Measurements from ENCODE around the gene ADA.

Gene ADA

GRCh38 chr20:44630297-44630696 lies 21.2 kb downstream of the ADA start:
- Histone ChIP-seq H3K9ac (ENCODE audit: low read depth, low read length) (no peak overlapping the region), H3K4me1 (ENCODE audit: insufficient read depth, low read length) (no peaks in the 10 kb centered on the region), H3K9me3 (ENCODE audit: control insufficient read depth, insufficient read depth, low read length) (no peaks in the 10 kb centered on the region), H3K36me3 (ENCODE audit: insufficient read depth, low read length) (no peaks in the 10 kb centered on the region)

GRCh38 chr20:44629542-44629941 lies 22.0 kb downstream of the ADA start:
- no peaks in the 10 kb centered on the region for H3K36me3 ChIP-seq (ENCODE audit: insufficient read depth, low read length)
- H3K4me1 ChIP-seq (ENCODE audit: insufficient read depth, low read length) = no peaks in the 10 kb centered on the region
- no peaks in the 10 kb centered on the region for H3K9me3 ChIP-seq (ENCODE audit: control insufficient read depth, insufficient read depth, low read length)
- H3K9ac ChIP-seq (ENCODE audit: low read depth, low read length) = no peak overlapping the region

DNA sequence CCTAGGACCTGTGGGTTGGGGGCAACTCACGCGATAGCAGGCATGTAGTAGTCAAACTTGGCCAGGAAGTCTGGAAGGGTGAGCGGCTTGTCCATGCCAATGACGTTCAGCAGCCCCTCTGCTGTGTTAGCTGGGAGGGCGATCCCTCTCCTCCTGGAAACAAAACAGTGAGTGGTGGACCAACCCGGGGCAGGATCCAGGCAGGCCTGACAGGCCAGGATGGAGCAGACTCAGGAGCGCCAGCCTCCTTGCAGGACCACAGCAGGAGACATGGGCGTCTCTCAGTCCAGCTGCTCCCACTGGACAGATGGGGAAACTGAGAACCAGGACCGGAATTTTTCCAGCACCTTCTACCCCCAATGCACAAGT lies 22.5 kb downstream of the ADA start:
- Histone ChIP-seq H3K9me3 (ENCODE audit: control insufficient read depth, insufficient read depth, low read length) (no peaks in the 10 kb centered on the region; the same call in 1 of the 2 replicates), H3K4me1 (ENCODE audit: insufficient read depth, low read length) (no peaks in the 10 kb centered on the region), H3K9ac (ENCODE audit: low read depth, low read length) (no peak overlapping the region), H3K36me3 (ENCODE audit: insufficient read depth, low read length) (no peaks in the 10 kb centered on the region)

DNA sequence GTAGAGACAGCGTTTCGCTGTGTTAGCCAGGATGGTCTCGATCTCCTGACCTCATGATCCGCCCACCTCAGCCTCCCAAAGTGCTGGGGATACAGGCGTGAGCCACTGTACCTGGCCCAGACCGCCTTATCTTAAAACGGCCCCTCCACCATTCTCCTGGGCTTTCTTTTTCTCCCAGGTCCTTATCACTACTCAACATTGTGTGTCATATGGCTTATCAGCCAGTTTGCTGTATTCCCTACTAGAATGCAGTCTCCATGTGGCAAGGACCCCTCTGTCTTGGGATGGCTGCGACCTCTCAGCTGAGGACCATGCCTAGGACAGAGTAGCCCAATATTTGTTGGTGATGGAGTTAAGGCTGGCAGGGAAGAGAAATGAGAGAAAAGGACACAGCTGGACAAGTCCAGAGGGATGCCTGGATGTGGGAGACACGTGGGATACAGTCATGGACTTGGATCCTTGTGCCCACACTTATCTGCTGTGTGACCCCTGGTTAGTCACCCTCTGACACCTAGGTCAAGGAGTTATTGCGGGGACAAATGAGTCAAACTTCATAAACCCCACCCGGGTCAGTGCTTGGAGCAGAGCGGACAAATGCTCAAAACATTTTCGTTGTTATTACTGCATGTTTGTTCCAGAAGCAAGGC lies 24.0 kb downstream of the ADA start:
- Histone ChIP-seq H3K36me3 (ENCODE audit: insufficient read depth, low read length) (peaks cover 5% of the 10 kb centered on the region), H3K9me3 (ENCODE audit: control insufficient read depth, insufficient read depth, low read length) (no peaks in the 10 kb centered on the region; the same call in 1 of the 2 replicates), H3K9ac (ENCODE audit: low read depth, low read length) (no peak overlapping the region), H3K4me1 (ENCODE audit: insufficient read depth, low read length) (no peaks in the 10 kb centered on the region)

GRCh38 chr20:44626278-44626677 lies 25.2 kb downstream of the ADA start:
- no peak overlapping the region for H3K9ac ChIP-seq (ENCODE audit: low read depth, low read length)
- H3K36me3 ChIP-seq (ENCODE audit: insufficient read depth, low read length) = peaks cover 5% of the 10 kb centered on the region
- no peaks in the 10 kb centered on the region for H3K4me1 ChIP-seq (ENCODE audit: insufficient read depth, low read length)
- no peaks in the 10 kb centered on the region; the same call in 1 of the 2 replicates for H3K9me3 ChIP-seq (ENCODE audit: control insufficient read depth, insufficient read depth, low read length)

DNA sequence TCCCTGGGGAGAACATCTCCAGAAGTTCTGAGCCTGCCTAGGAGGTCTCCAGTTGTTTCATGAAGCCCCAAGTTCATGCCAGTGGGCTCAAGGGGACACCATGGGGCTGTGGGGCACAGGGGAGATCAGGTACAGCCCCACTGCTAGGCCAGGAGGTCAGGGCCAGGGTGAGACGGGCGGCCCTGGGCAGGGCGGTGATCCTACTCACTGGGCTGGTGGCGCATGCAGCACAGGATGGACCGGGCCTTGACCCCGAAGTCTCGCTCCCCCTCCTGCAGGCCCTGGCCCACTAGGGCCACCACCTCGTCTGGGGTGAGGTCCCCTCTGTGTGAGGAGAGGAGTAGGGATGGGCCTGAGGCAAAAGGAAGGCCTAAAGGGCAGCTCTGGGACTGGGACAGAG lies 26.1 kb downstream of the ADA start:
- Histone ChIP-seq H3K9me3 (ENCODE audit: control insufficient read depth, insufficient read depth, low read length) (no peaks in the 10 kb centered on the region; the same call in 1 of the 2 replicates), H3K36me3 (ENCODE audit: insufficient read depth, low read length) (peaks cover 10% of the 10 kb centered on the region), H3K9ac (ENCODE audit: low read depth, low read length) (no peak overlapping the region), H3K4me1 (ENCODE audit: insufficient read depth, low read length) (no peaks in the 10 kb centered on the region)

DNA sequence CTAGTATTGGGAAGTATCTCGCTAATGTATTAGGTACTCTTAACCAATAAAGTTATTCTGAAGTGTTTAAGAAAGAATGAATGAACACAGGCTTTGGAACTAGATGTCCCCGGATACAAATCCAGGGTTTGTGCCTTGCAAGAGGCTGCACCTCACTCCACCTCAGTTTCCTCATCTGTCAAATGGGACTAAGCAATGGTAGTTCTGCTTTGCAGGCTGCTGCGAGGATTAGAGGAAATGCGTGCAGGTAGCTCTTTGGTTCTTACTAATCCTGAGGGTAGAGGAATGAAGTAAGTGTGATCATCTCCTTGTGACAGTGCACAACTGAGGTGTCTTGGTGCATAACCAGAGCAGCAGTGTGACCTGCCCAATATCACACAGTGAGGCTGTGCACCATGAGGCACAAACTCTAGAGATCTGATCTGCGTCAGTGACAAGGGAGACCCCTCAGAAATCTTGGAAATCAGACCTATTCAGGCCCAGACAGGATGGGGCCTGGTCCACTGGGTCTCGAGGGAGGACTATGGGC lies 26.7 kb downstream of the ADA start:
- H3K36me3 ChIP-seq (ENCODE audit: insufficient read depth, low read length) = peaks cover 12% of the 10 kb centered on the region
- no peaks in the 10 kb centered on the region for H3K4me1 ChIP-seq (ENCODE audit: insufficient read depth, low read length)
- no peaks in the 10 kb centered on the region; the same call in 1 of the 2 replicates for H3K9me3 ChIP-seq (ENCODE audit: control insufficient read depth, insufficient read depth, low read length)
- no peak overlapping the region for H3K9ac ChIP-seq (ENCODE audit: low read depth, low read length)

DNA sequence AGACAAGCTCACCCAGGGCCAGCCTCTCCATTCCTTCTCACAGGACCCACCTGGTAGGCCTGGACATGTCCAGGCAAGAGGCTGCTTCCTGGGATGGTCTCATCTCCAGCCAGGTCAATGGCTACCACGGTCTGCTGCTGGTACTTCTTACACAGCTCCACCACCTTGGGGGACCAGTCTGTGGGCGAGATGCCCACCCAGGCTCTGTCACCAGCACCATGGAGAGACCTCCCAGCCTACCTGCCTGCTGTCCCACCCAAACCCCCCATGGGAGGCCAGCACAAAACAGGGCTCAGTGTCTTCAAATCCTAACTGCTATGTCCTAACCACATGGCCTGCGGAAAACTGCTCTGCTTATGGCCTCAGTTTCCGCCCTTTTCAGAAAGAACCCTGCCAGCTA lies 27.3 kb downstream of the ADA start:
- Histone ChIP-seq H3K9ac (ENCODE audit: low read depth, low read length) (no peak overlapping the region), H3K4me1 (ENCODE audit: insufficient read depth, low read length) (no peaks in the 10 kb centered on the region), H3K9me3 (ENCODE audit: control insufficient read depth, insufficient read depth, low read length) (no peaks in the 10 kb centered on the region; the same call in 1 of the 2 replicates), H3K36me3 (ENCODE audit: insufficient read depth, low read length) (peaks cover 14% of the 10 kb centered on the region)

- no peaks in the 10 kb centered on the region for H3K4me1 ChIP-seq (ENCODE audit: insufficient read depth, low read length)
- H3K36me3 ChIP-seq (ENCODE audit: insufficient read depth, low read length) = peaks cover 20% of the 10 kb centered on the region
- H3K9me3 ChIP-seq (ENCODE audit: control insufficient read depth, insufficient read depth, low read length) = no peaks in the 10 kb centered on the region; the same call in 1 of the 2 replicates
- H3K9ac ChIP-seq (ENCODE audit: low read depth, low read length) = no peak overlapping the region
These were observed 28.8 kb downstream of the ADA start for GRCh38 chr20:44622501-44623270.

- peaks cover 20% of the 10 kb centered on the region for H3K36me3 ChIP-seq (ENCODE audit: insufficient read depth, low read length)
- no peak overlapping the region for H3K9ac ChIP-seq (ENCODE audit: low read depth, low read length)
- peaks cover 5% of the 10 kb centered on the region; the same call in 1 of the 2 replicates for H3K4me1 ChIP-seq (ENCODE audit: insufficient read depth, low read length)
- no peaks in the 10 kb centered on the region; the same call in 1 of the 2 replicates for H3K9me3 ChIP-seq (ENCODE audit: control insufficient read depth, insufficient read depth, low read length)
These were observed 29.6 kb downstream of the ADA start for GRCh38 chr20:44621939-44622338.

- Histone ChIP-seq H3K9me3 (ENCODE audit: control insufficient read depth, insufficient read depth, low read length) (no peaks in the 10 kb centered on the region; the same call in 1 of the 2 replicates), H3K36me3 (ENCODE audit: insufficient read depth, low read length) (peaks cover 20% of the 10 kb centered on the region), H3K4me1 (ENCODE audit: insufficient read depth, low read length) (peaks cover 11% of the 10 kb centered on the region; the same call in 1 of the 2 replicates), H3K9ac (ENCODE audit: low read depth, low read length) (no peak overlapping the region)
These were observed 30.2 kb downstream of the ADA start for GRCh38 chr20:44621325-44621724.

GRCh38 chr20:44620030-44620429 lies 31.5 kb downstream of the ADA start:
- no peaks in the 10 kb centered on the region; the same call in 1 of the 2 replicates for H3K9me3 ChIP-seq (ENCODE audit: control insufficient read depth, insufficient read depth, low read length)
- peaks cover 20% of the 10 kb centered on the region for H3K36me3 ChIP-seq (ENCODE audit: insufficient read depth, low read length)
- H3K9ac ChIP-seq (ENCODE audit: low read depth, low read length) = no peak overlapping the region
- peaks cover 17% of the 10 kb centered on the region; the same call in 1 of the 2 replicates for H3K4me1 ChIP-seq (ENCODE audit: insufficient read depth, low read length)

GRCh38 chr20:44619294-44619693 lies 32.2 kb downstream of the ADA start:
- Histone ChIP-seq H3K9me3 (ENCODE audit: control insufficient read depth, insufficient read depth, low read length) (no peaks in the 10 kb centered on the region; the same call in 1 of the 2 replicates), H3K9ac (ENCODE audit: low read depth, low read length) (no peak overlapping the region), H3K36me3 (ENCODE audit: insufficient read depth, low read length) (peaks cover 20% of the 10 kb centered on the region)

DNA sequence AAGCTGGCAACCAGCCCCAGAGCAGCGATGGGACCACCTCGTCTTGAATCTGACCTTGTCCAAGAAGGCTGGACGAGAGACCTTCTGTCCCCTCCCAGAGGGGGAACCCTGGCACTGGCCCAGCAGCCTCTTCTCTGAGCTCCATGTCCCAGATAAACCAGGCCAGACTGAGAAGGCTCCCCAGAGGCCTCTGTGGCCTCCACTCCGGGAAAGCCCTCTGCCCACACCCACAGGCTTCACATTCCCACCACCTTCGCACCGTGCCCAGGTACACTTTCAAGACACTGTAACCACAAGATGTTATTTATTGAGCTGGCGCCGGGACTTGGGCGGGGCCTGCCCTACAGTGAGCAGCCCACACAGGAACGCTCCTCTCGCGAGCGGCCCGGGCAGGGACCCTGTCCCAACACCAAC lies 33.2 kb downstream of the ADA start:
- no peak overlapping the region for H3K9ac ChIP-seq (ENCODE audit: low read depth, low read length)
- H3K9me3 ChIP-seq (ENCODE audit: control insufficient read depth, insufficient read depth, low read length) = no peaks in the 10 kb centered on the region
- H3K4me1 ChIP-seq (ENCODE audit: insufficient read depth, low read length) = peaks cover 18% of the 10 kb centered on the region; the same call in 1 of the 2 replicates
- peaks cover 20% of the 10 kb centered on the region for H3K36me3 ChIP-seq (ENCODE audit: insufficient read depth, low read length)

More at GRCh38 chr20:44619294-44619693, 32.2 kb downstream of the ADA start:
- peaks cover 18% of the 10 kb centered on the region; the same call in 1 of the 2 replicates for H3K4me1 ChIP-seq (ENCODE audit: insufficient read depth, low read length)
